PC-9 (cell line): ENCODE data around the gene SMO. TPM values are rescaled to one million over a fixed set of nuclear protein-coding genes. Genes with fewer than 3 reads are reported as not detected.

Source experiments
- BruUV-seq: library from RNA; stranded (reverse); fragments of 400-500 nt; replicated peaks from 2 replicates; lab custom pipeline; 2021; lab: Mats Ljungman, UMichigan
- CTCF ChIA-PET: fragments of 300-600 bp; sonication (Branson Sonifier 250); formaldehyde crosslinking; loops from one replicate; lab custom pipeline; 2022; ENCODE audit warnings: antibody characterized with exemption; lab: Charles Lee
- POLR2A ChIA-PET: fragments of 300-600 bp; sonication (Branson Sonifier 250); formaldehyde crosslinking; loops from one replicate; lab custom pipeline; 2022; ENCODE audit warnings: antibody characterized with exemption; ENCODE audit not compliant: unreplicated experiment; lab: Charles Lee
- DNase-seq, 2 experiments: peaks; one replicate each; pipeline versions ENCODE4 v3.0.0 to v3.0.0-alpha.2; 2015 to 2022; ENCODE audit warnings: mixed read lengths in 1 of 2
- H2AFZ ChIP-seq: fragments of 200-600 bp; sonication (generic); 2 replicates; pipeline ENCODE4 v1.8.1; 2017; ENCODE audit warnings: antibody characterized with exemption
- H3F3A ChIP-seq: fragments of 200-600 bp; sonication (generic); 2 replicates; pipeline ENCODE4 v1.8.1; 2017; ENCODE audit warnings: antibody characterized with exemption, mild to moderate bottlenecking, low read depth; ENCODE audit not compliant: insufficient read depth
- H3K27ac ChIP-seq: fragments of 200-600 bp; sonication (generic); 2 replicates; pipeline ENCODE4 v1.6.1; 2016; ENCODE audit warnings: mixed run types
- H3K27me3 ChIP-seq: fragments of 200-600 bp; sonication (generic); 2 replicates; pipeline ENCODE4 v1.6.1; 2016; ENCODE audit warnings: low read depth, mixed run types; ENCODE audit not compliant: insufficient read depth
- H3K36me3 ChIP-seq: fragments of 200-600 bp; sonication (generic); 2 replicates; pipeline ENCODE4 v1.6.1; 2016; ENCODE audit warnings: low read depth, mixed run types
- H3K4me1 ChIP-seq: fragments of 200-600 bp; sonication (generic); replicated peaks from 2 replicates; pipeline ENCODE4 v1.6.1; 2016; ENCODE audit warnings: mixed run types; ENCODE audit not compliant: insufficient read depth
- H3K4me2 ChIP-seq: fragments of 200-600 bp; sonication (generic); 2 replicates; pipeline ENCODE4 v1.6.1; 2017; ENCODE audit warnings: mixed run types
- H3K4me3 ChIP-seq: fragments of 200-600 bp; sonication (generic); 2 replicates; pipeline ENCODE4 v1.6.1; 2016; ENCODE audit warnings: mixed run types
- H3K79me2 ChIP-seq: fragments of 200-600 bp; sonication (generic); 2 replicates; pipeline ENCODE4 v1.6.1; 2017; ENCODE audit warnings: low read depth, mixed run types
- H3K9me2 ChIP-seq: fragments of 200-600 bp; sonication (generic); 2 replicates; pipeline ENCODE4 v1.8.1; 2017; ENCODE audit warnings: mild to moderate bottlenecking; ENCODE audit not compliant: insufficient read depth
- H3K9me3 ChIP-seq: fragments of 200-600 bp; sonication (generic); 2 replicates; pipeline ENCODE4 v1.8.1; 2016; ENCODE audit warnings: low read depth; ENCODE audit not compliant: insufficient read depth
- H4K20me1 ChIP-seq: fragments of 200-600 bp; sonication (generic); 2 replicates; pipeline ENCODE4 v1.8.1; 2017; ENCODE audit not compliant: insufficient read depth
- CTCF ChIP-seq: fragments of 200-600 bp; sonication (generic); conservative IDR thresholded peaks from 2 replicates; pipeline ENCODE4 v1.6.1; 2017; ENCODE audit warnings: mixed run types, antibody characterized with exemption, mild to moderate bottlenecking, moderate library complexity
- EZH2 ChIP-seq: fragments of 200-600 bp; sonication (generic); IDR thresholded peaks from 2 replicates; pipeline ENCODE4 v1.8.0; 2017; ENCODE audit warnings: antibody characterized with exemption, low read depth
- intact Hi-C: fragments of 100-400 bp; cut with micrococcal nuclease; formaldehyde crosslinking; loops from one replicate; pipeline ENCODE4 v1.10.0; 2022; ENCODE audit not compliant: unreplicated experiment
- total RNA-seq: library from RNA; stranded (reverse); gene quantifications from 2 replicates; pipeline ENCODE4 v1.2.3, GENCODE V29; 2021

Gene SMO
- total RNA-seq, 1 experiment from 2014 or later = 1.2 TPM

- no peak for TF ChIP-seq CTCF
- TF ChIP-seq EZH2 = no peak
- BruUV-seq = no TSS peak
- no peaks in the 10 kb centered on the region for H3F3A ChIP-seq
- no peaks in the 10 kb centered on the region for H4K20me1 ChIP-seq
- H3K9me2 ChIP-seq = no peaks in the 10 kb centered on the region
- H3K4me2 ChIP-seq = no peak overlapping the region
- no peak overlapping the region for H2AFZ ChIP-seq
- ChIA-PET POLR2A (no interaction called here), CTCF (interaction anchor here (0.6 to 2.5 kb wide), 4 partner anchors 9 to 150 kb away, joined by 3 to 15 read pairs (median 4); no protein-coding TSS in a partner anchor)
- no peaks in the 10 kb centered on the region for H3K79me2 ChIP-seq
- no peak overlapping the region for H3K27ac ChIP-seq
- DNase-seq = no peak
- H3K36me3 ChIP-seq = no peaks in the 10 kb centered on the region
- no peaks in the 10 kb centered on the region for H3K27me3 ChIP-seq
- H3K4me1 ChIP-seq = no peaks in the 10 kb centered on the region
- intact Hi-C loops = no loop called here
- no peak overlapping the region for H3K4me3 ChIP-seq
- no peaks in the 10 kb centered on the region for H3K9me3 ChIP-seq
Observed at GRCh38 chr7:129209067-129209926, 20.9 kb downstream of the SMO start.

- Histone ChIP-seq H3K9me2 (no peaks in the 10 kb centered on the region), H3K79me2 (no peaks in the 10 kb centered on the region), H3K36me3 (no peaks in the 10 kb centered on the region), H3F3A (no peaks in the 10 kb centered on the region), H3K4me2 (no peak overlapping the region), H3K4me1 (no peaks in the 10 kb centered on the region), H4K20me1 (no peaks in the 10 kb centered on the region), H2AFZ (no peak overlapping the region), H3K27ac (no peak overlapping the region), H3K9me3 (no peaks in the 10 kb centered on the region), H3K4me3 (no peak overlapping the region), H3K27me3 (no peaks in the 10 kb centered on the region)
- intact Hi-C loops = loop anchor here (1.0 to 5.0 kb wide), 6 partner anchors 46 to 863 kb away; no protein-coding TSS in a partner anchor
- POLR2A ChIA-PET = no interaction called here
- TF ChIP-seq CTCF (peak; percentile 84), EZH2 (no peak)
- BruUV-seq = no TSS peak
- peak in 1 of 2 experiments; percentile 82 for DNase-seq
- CTCF ChIA-PET = interaction anchor here (0.6 to 2.5 kb wide), 2 partner anchors 47 to 183 kb away, joined by 3 to 15 read pairs; no protein-coding TSS in a partner anchor
Observed at GRCh38 chr7:129210256-129210988, 22.0 kb downstream of the SMO start.

DNA sequence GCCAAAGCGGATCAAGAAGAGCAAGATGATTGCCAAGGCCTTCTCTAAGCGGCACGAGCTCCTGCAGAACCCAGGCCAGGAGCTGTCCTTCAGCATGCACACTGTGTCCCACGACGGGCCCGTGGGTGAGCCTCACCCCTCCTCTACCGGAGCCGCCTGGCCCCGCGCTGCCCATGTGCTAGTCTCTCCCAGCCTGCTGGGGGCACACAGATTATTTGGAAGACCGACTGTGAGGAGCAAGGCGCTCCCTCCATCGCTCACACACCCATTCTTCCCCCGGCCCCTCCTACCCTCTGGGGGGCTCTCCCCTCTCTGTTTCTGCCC lies 22.5 kb downstream of the SMO start:
- no peak overlapping the region for H3K4me2 ChIP-seq
- BruUV-seq = no TSS peak
- H3K9me3 ChIP-seq = no peaks in the 10 kb centered on the region
- no peak for TF ChIP-seq CTCF
- no peak overlapping the region for H3K4me3 ChIP-seq
- no peaks in the 10 kb centered on the region for H3K9me2 ChIP-seq
- H3K27me3 ChIP-seq = no peaks in the 10 kb centered on the region
- no peak overlapping the region for H2AFZ ChIP-seq
- intact Hi-C loops = loop anchor here (1.0 to 5.0 kb wide), 6 partner anchors 47 to 864 kb away; no protein-coding TSS in a partner anchor
- H3K36me3 ChIP-seq = no peaks in the 10 kb centered on the region
- DNase-seq = no peak
- POLR2A ChIA-PET = no interaction called here
- H4K20me1 ChIP-seq = no peaks in the 10 kb centered on the region
- CTCF ChIA-PET = interaction anchor here (0.6 to 2.5 kb wide), 3 partner anchors 47 to 742 kb away, joined by 3 to 15 read pairs (median 3); no protein-coding TSS in a partner anchor
- H3K27ac ChIP-seq = no peak overlapping the region
- H3K79me2 ChIP-seq = no peaks in the 10 kb centered on the region
- no peaks in the 10 kb centered on the region for H3F3A ChIP-seq
- no peaks in the 10 kb centered on the region for H3K4me1 ChIP-seq
